ENCODE data around the gene RASAL3.

The RASAL3 gene

GRCh38 chr19:15418579-15419412, 45.5 kb downstream of the RASAL3 start, which contains the start of gene AKAP8L:
AKAP8L (minus strand) TSS chr19:15418988; CDS start chr19:15418923, 65 bp downstream.
- DNase-seq, result peak; percentile 99 to 100 (median 100)

GRCh38 chr19:15418231-15418578, 46.1 kb downstream of the RASAL3 start:
- no peak for DNase-seq

GRCh38 chr19:15417699-15418098, 46.6 kb downstream of the RASAL3 start:
- DNase-seq, result no peak

- no peak for DNase-seq
Measured at GRCh38 chr19:15412832-15413231, 51.5 kb downstream of the RASAL3 start.

- peak in 3 of 4 experiments; percentile 20 to 21 (median 21) for DNase-seq
Measured at GRCh38 chr19:15411351-15411750, 53.0 kb downstream of the RASAL3 start.

- no peak for DNase-seq
Measured at GRCh38 chr19:15404780-15405211, 59.5 kb downstream of the RASAL3 start.

- DNase-seq, result no peak
Measured at GRCh38 chr19:15404097-15404779, 60.1 kb downstream of the RASAL3 start.

- no peak for DNase-seq
Measured at GRCh38 chr19:15403151-15403531, 61.2 kb downstream of the RASAL3 start.

GRCh38 chr19:15402411-15403150, 61.8 kb downstream of the RASAL3 start:
- DNase-seq, result no peak
